ENCODE data around the gene TPX2.

DNA sequence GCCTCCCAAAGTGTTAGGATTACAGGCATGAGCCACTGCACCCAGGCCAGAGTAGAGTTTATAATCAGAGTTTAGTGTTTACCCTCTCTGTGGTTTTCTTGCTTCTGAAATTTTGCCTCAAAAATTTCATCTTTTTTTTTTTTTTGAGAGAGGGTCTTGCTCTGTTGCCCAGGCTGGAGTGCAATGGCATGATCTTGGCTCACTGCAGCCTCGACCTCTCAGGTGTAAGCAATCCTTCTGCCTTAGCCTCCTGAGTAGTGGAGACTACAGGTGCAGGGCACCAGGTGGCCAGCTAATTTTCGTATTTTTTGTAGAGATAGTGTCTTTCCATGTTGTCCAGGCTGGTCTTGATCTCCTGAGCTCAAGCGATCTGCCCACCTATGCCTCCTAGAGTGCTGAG is 28.7 kb downstream of the TPX2 start:
- TF ChIP-seq, protein P1, sequence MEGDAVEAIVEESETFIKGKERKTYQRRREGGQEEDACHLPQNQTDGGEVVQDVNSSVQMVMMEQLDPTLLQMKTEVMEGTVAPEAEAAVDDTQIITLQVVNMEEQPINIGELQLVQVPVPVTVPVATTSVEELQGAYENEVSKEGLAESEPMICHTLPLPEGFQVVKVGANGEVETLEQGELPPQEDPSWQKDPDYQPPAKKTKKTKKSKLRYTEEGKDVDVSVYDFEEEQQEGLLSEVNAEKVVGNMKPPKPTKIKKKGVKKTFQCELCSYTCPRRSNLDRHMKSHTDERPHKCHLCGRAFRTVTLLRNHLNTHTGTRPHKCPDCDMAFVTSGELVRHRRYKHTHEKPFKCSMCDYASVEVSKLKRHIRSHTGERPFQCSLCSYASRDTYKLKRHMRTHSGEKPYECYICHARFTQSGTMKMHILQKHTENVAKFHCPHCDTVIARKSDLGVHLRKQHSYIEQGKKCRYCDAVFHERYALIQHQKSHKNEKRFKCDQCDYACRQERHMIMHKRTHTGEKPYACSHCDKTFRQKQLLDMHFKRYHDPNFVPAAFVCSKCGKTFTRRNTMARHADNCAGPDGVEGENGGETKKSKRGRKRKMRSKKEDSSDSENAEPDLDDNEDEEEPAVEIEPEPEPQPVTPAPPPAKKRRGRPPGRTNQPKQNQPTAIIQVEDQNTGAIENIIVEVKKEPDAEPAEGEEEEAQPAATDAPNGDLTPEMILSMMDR (IDR thresholded peaks at IDR 0.05): no peak
- no peak for TF ChIP-seq EZH2 (IDR thresholded peaks at IDR 0.05)
